D721Med (cell line): ENCODE measurements around the gene KIF2A.

Source experiments
- DNase-seq: peaks from one replicate; pipeline ENCODE4 v3.0.0; 2011; ENCODE audit warnings: low spot score; ENCODE audit not compliant: insufficient read length
- FAIRE-seq: peaks from 2 replicates; lab custom pipeline; 2011; peaks lifted over from hg19 to GRCh38; lab: Jason Lieb, UNC
- TF ChIP-seq, protein P1 (sequence below): IDR thresholded peaks from 2 replicates; pipeline ENCODE4 v1.5.1; 2012; ENCODE audit warnings: mild to moderate bottlenecking, control low read depth; ENCODE audit not compliant: insufficient read depth; ENCODE audit errors: missing control alignments

The KIF2A gene

DNA sequence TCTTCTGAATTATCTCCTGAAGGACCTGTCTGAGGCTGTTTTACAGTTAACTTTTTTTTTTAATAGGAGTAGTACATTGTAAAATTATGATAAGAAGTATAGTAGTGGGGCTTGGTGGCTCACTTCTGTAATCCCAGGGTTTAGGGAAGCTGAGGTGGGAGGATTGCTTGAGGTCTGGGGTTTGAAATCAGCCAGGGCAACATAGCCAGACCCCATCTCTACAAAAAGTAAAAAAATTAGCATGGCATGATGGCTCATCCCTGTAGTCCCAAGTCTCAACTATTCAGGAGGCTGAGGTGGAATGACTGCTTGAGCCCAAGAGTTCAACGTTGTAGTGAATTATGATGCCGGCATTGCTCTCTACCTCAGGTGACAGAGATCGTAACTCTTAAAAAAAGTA, 113.6 kb downstream of the KIF2A start:
- FAIRE-seq (no peak), DNase-seq (no peak)
- TF ChIP-seq, protein P1, sequence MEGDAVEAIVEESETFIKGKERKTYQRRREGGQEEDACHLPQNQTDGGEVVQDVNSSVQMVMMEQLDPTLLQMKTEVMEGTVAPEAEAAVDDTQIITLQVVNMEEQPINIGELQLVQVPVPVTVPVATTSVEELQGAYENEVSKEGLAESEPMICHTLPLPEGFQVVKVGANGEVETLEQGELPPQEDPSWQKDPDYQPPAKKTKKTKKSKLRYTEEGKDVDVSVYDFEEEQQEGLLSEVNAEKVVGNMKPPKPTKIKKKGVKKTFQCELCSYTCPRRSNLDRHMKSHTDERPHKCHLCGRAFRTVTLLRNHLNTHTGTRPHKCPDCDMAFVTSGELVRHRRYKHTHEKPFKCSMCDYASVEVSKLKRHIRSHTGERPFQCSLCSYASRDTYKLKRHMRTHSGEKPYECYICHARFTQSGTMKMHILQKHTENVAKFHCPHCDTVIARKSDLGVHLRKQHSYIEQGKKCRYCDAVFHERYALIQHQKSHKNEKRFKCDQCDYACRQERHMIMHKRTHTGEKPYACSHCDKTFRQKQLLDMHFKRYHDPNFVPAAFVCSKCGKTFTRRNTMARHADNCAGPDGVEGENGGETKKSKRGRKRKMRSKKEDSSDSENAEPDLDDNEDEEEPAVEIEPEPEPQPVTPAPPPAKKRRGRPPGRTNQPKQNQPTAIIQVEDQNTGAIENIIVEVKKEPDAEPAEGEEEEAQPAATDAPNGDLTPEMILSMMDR: no peak

DNA sequence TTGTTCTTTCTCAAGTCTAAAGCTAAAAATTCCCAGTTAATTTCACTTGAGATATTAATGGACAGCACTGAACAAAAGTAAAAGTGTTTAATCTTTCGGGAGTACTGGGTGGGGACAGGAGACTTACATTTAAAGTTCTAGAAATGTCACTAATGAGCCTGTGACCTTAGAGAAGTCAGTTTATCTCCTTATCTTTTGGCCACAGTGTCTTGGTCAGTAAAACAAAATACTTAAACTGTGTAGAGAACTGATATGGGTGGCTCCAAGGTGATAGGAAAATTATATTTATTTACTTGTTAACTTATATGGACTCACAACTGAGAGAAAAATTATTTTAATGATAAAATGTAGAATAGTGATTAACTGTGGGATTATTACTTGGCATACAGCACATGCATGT, 115.4 kb downstream of the KIF2A start:
- DNase-seq: no peak
- FAIRE-seq: no peak
- TF ChIP-seq, protein P1: no peak

DNA sequence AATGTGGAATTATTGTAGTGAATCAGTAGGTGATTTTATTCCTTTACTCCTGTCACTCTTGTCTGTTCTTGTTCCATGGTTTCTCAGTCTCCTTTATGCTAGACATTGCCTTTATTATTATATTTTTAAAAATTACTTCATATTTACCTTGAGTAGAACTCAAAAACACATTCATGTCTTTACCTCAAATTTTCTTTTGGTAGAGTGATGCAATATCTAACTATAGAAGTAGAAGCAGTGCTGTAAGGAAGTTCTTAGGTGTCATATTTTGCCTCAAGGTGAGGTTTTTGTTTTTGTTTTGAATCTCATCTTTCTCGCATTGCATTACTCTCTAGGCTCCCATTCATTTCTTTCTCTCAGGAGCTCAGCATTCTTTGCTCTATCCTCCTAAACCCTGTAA, 118.8 kb downstream of the KIF2A start:
- no peak for FAIRE-seq
- TF ChIP-seq, protein P1: no peak
- no peak for DNase-seq

DNA sequence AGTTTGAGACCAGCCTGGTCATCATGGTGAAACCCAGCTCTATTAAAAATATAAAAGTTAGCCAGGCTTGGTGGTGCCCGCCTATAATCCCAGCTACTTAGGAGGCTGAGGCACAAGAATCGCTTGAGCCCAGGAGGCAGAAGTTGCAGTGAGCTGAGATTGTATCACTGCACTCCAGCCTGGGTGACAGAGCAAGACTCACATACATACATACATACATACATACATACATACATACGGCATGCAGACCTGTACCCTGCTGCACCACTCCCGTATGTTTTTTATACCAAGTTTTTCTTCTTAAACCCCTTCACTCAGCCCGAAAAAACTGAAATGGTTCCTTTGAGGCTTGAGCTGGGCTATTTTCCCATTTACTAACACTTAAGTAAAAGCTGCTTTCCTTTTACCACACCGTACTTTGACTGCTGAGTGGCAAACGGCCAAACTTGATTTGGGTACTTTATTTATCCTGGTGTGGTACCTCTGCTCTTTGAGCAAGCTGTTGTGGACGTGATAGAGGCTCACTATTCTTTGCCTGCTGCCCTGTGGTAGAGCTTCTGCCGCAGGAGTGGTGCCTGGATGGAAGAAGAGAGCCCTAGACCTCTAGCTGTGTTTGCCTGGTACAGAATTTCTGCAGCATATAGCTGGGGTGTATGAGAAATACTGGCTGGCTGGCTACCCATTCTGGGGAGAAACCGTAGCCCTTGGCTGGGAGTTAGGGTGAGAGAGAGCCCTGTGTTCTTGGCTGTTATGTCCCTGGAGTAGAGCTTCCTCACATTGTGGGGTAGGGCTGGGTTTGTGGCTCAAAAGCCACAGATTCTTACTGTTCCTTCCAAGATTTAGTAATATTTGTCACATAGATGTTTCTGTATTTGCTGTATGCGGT, 126.0 kb downstream of the KIF2A start:
- TF ChIP-seq, protein P1: no peak
- FAIRE-seq (no peak), DNase-seq (no peak)

DNA sequence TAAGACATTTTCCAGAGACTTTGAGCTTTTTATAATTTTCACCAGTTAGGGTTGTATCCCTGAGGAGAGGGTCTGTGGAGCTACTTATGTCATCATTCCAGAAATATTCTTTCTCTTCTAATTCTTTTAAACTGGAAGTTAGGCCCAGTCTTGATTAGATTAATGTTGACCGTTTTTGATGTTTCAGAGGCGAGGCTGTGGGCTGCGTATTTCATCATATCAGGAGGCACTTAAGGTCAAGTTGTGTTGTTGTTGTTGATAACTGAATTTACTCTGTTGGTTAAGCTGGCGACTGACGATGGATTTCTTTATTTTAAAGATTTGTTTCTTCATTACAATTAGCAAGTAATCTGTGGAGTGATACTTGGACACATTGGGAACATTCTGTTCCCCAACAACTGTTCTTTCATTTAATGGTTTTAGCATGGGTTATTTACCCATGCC, 126.6 kb downstream of the KIF2A start:
- FAIRE-seq: no peak
- TF ChIP-seq, protein P1: no peak
- no peak for DNase-seq
